Colonic mucosa (tissue), 4 donors: Measurements from ENCODE around the gene KIF13A. TPM values are rescaled to one million over a fixed set of nuclear protein-coding genes. Genes with fewer than 3 reads are reported as not detected.
A peak's percentile ranks its signal among the peaks of the same experiment; 100 is the strongest.
"Not testable (repeated sequence)": the region's sequence is repeated elsewhere in the genome, so short reads cannot be mapped to it uniquely, and the experiment has no call there.

ENCODE experiments used
- DNase-seq: peaks from one replicate; pipeline ENCODE4 v3.0.0-alpha.2; 2020
- H3K27ac ChIP-seq: fragments of 200-600 bp; one replicate; pipeline ENCODE4 v1.8.0; 2021
- H3K27me3 ChIP-seq: fragments of 200-600 bp; one replicate; pipeline ENCODE4 v1.8.0; 2021
- H3K36me3 ChIP-seq: fragments of 200-600 bp; one replicate; pipeline ENCODE4 v1.8.0; 2021
- H3K4me1 ChIP-seq: fragments of 200-600 bp; one replicate; pipeline ENCODE4 v1.8.0; 2021; ENCODE audit warnings: mild to moderate bottlenecking
- H3K4me3 ChIP-seq: fragments of 200-600 bp; one replicate; pipeline ENCODE4 v1.8.0; 2021
- H3K9ac ChIP-seq, 2 donors: one replicate each; pipeline ENCODE4 v1.7.0; 2013; ENCODE audit warnings: control low read depth in 2 of 2, low read depth in 2 of 2, low read length in 2 of 2
- H3K9me3 ChIP-seq: fragments of 200-600 bp; one replicate; pipeline ENCODE4 v1.8.0; 2021
- CTCF ChIP-seq: fragments of 200-600 bp; IDR thresholded peaks from one replicate; pipeline ENCODE4 v1.8.0; 2022; ENCODE audit warnings: antibody characterized with exemption, mild to moderate bottlenecking
- intact Hi-C: fragments of 100-400 bp; cut with DNase I; formaldehyde crosslinking; loops from one replicate; pipeline ENCODE4 v1.14.1; 2022
- total RNA-seq, 2 donors: library from RNA; stranded (reverse); fragmentation: NEBNext Ultra II Directional in 1 of 2; extraction: Animal tissue kit (Norgen Biotek cat#: 25700) in 1 of 2; gene quantifications; one replicate each; pipeline ENCODE4 v1.2.1, GENCODE V29; 2021
- donor health status: healthy.
- donor health status: DM: no; HTN: no; CAD: no.
- donor health status: DM: no; HTN: no; CAD: no.

KIF13A gene
- total RNA-seq, 2 donors from 2014 or later, result 43.7 to 54.0 TPM

GRCh38 chr6:17845598-17845997 is 141.8 kb downstream of the KIF13A start:
- peaks cover 13% of the 10 kb centered on the region for H3K4me1 ChIP-seq
- peak; percentile 24 for TF ChIP-seq CTCF
- no peaks in the 10 kb centered on the region for H3K27me3 ChIP-seq
- DNase-seq, result no peak
- no peaks in the 10 kb centered on the region for H3K9me3 ChIP-seq
- H3K27ac ChIP-seq, result no peak overlapping the region
- no peak overlapping the region for H3K9ac ChIP-seq
- H3K36me3 ChIP-seq, result no peaks in the 10 kb centered on the region
- intact Hi-C loops, result no loop called here
- no peak overlapping the region for H3K4me3 ChIP-seq

- DNase-seq, H3K36me3 ChIP-seq, H3K27me3 ChIP-seq, H3K27ac ChIP-seq, H3K9me3 ChIP-seq, H3K4me3 ChIP-seq, intact Hi-C loops, H3K9ac ChIP-seq: not testable (repeated sequence)
- peaks cover 13% of the 10 kb centered on the region for H3K4me1 ChIP-seq
Measured at GRCh38 chr6:17844967-17845366, 142.5 kb downstream of the KIF13A start.

- Histone ChIP-seq H3K27ac (peak overlapping the region; percentile 66), H3K9ac (no peak overlapping the region), H3K27me3 (no peaks in the 10 kb centered on the region), H3K36me3 (no peaks in the 10 kb centered on the region), H3K4me1 (peaks cover 13% of the 10 kb centered on the region), H3K9me3 (no peaks in the 10 kb centered on the region), H3K4me3 (no peak overlapping the region)
- no peak for TF ChIP-seq CTCF
- DNase-seq, result peak; percentile 45
- intact Hi-C loops, result no loop called here
Measured at GRCh38 chr6:17842934-17843821, 144.3 kb downstream of the KIF13A start.

GRCh38 chr6:17842014-17842776 is 145.2 kb downstream of the KIF13A start:
- Histone ChIP-seq H3K27ac (peak overlapping the region; percentile 66), H3K36me3 (no peaks in the 10 kb centered on the region), H3K4me3 (no peak overlapping the region), H3K9me3 (no peaks in the 10 kb centered on the region), H3K4me1 (peaks cover 13% of the 10 kb centered on the region), H3K9ac (no peak overlapping the region), H3K27me3 (no peaks in the 10 kb centered on the region)
- intact Hi-C loops, result no loop called here
- no peak for DNase-seq
- no peak for TF ChIP-seq CTCF

- H3K9me3 ChIP-seq, result no peaks in the 10 kb centered on the region
- H3K9ac ChIP-seq, result no peak overlapping the region
- H3K27me3 ChIP-seq, result no peaks in the 10 kb centered on the region
- no peak overlapping the region for H3K27ac ChIP-seq
- no peak for TF ChIP-seq CTCF
- H3K36me3 ChIP-seq, result no peaks in the 10 kb centered on the region
- H3K4me1 ChIP-seq, result peaks cover 13% of the 10 kb centered on the region
- H3K4me3 ChIP-seq, result no peak overlapping the region
- intact Hi-C loops, result no loop called here
- DNase-seq, result no peak
Measured at GRCh38 chr6:17839513-17840223, 147.8 kb downstream of the KIF13A start.
